GM18873 (cell line): ENCODE data around the gene USPL1.

Experiments used
- ATAC-seq: cut with Tn5 transposase; IDR thresholded peaks from one replicate; pipeline ENCODE4 v1.9.1; 2021; ENCODE audit warnings: mild to moderate bottlenecking, moderate library complexity, moderate number of reproducible peaks; ENCODE audit not compliant: unreplicated experiment, low FRiP score

USPL1 gene

DNA sequence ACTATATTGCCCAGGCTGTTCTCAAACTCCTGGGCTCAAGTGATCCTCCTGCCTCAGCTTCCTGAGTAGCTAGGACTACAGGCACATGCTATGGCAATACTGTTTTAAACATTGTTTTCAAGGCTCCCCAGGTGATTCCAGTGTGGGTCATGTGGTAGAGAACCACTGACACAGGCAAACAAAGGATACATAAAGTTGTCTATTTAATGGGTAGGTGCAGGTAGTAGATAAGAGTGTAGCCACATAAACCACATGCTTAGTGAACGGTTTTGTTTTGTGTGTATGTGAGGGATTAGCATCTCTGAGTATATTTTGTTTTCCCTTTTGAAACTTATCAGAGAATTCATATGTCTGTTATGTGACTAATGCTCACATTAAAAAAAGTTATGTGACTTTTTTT lies 36.7 kb downstream of the USPL1 start:
- no peak for ATAC-seq

DNA sequence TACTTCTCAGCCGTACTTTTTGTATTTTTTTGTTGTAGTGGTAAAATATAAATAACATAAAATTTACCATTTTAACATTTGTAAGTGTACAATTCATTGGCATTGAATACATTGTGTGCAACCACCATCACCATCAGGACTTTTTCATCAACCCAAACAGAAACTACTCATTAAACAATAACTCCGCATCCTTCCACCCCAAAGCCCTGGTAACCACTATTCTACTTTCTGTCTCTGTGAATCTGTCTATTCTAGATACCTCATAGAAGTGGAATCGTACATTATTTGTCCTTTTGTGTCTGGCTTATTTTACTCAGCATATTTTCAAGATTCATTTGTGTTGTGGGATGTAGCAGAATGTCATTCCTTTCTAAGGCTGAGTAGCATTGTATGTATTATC lies 38.5 kb downstream of the USPL1 start:
- no peak for ATAC-seq

DNA sequence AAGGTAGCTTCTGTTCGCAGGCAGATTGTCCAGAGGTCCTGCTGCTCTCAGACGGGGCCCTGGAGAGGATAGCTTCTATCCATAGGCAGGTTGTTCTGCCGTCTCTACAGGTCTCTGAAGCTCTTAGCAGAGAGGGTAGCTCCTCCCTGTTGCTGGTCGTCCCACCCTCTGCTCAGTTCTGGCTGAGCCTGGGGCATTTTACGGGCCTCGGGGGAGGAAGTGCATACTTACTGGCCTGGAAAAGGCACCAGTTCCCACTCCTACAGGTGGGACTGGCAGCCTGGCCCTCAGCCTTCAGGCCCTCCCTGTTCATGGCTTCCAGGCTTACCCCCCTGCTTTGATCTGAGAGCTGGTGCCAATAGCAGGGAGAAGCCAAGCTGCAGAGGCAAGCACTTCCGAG lies 42.3 kb downstream of the USPL1 start:
- no peak for ATAC-seq

DNA sequence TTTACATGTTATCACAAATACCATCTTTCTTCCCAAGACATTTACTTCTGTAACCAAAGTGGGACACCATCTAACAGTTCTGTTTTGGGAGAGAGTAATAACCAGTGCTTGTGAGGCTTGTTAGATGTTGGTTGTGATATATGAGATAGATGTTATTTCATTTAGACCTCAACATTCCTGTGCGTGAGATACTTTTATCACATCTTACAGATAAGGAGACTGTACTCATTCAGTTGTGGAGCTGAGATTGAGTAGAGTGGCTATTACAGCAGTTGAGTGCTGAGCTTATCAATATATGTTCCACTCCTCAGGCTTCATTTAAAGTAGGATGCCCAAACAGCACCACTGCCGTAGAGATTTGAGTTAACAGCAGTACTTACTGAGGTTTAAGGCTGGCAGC lies 43.1 kb downstream of the USPL1 start:
- no peak for ATAC-seq

GRCh38 chr13:30664689-30665275 lies 47.1 kb downstream of the USPL1 start:
- no peak for ATAC-seq

GRCh38 chr13:30665638-30666037 lies 47.9 kb downstream of the USPL1 start:
- ATAC-seq = no peak

DNA sequence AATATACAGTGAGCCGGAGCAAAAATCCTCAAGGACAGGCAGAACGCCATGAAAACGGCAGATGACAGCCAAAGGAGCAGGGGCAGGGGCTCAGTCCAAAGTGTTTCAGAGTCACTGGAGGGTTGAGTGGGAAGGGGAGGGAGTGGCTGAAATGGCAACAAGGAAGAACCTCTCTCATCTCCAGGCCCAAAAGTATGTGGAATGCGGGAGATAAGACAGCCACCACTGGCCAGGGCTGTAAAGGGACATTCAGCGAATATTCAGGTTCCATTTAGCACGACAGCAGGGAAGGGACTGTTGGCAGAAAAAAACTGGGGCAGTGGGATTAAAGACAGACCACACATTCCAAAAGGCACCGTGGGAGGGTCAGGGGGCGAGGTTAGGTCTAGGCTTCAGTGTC lies 48.4 kb downstream of the USPL1 start:
- ATAC-seq = no peak

DNA sequence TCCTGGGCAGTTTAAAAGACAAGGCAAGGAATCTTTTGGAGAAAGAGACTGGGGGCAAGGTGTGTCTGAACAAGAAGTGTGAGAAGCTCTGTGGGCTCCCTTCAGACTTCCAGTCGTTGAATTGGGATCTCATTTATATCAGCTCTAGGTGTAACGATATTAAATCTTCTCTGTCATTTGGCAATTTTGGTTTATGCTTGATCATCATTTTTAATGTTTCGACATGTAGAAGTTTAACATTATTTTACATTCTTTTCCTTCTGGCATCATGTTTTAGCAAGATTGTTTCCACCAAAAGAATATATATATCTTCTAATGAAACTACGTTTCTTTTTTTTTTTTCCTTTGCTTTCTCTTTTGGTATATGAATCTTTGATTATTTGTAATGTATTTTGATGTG lies 49.3 kb downstream of the USPL1 start:
- ATAC-seq = no peak

GRCh38 chr13:30668312-30668711 lies 50.6 kb downstream of the USPL1 start:
- ATAC-seq = no peak

GRCh38 chr13:30671271-30671815 lies 53.6 kb downstream of the USPL1 start:
- ATAC-seq = no peak

GRCh38 chr13:30673669-30674521 lies 56.2 kb downstream of the USPL1 start:
- ATAC-seq = peak; percentile 74

DNA sequence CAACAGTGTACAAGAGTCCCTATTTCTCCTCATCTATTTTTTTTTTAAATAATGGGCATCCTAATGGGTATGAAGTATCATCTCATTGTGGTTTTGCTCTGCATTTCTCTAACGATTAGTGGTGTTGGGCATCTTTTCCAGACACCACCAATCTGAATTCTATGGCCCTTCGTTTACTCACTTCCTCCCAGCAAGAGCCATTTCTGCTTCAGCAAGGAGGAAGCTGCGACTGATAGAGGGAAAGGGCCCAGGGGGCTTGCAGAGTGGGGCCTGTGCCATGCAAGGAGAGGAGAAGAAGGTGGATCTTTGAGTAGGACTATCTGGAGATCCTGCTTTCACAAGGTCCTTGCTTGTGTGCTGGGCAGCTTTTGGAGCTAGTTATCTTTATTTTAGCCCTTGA lies 58.0 kb downstream of the USPL1 start:
- no peak for ATAC-seq

- no peak for ATAC-seq
These were observed 59.0 kb downstream of the USPL1 start for GRCh38 chr13:30676672-30677071.

DNA sequence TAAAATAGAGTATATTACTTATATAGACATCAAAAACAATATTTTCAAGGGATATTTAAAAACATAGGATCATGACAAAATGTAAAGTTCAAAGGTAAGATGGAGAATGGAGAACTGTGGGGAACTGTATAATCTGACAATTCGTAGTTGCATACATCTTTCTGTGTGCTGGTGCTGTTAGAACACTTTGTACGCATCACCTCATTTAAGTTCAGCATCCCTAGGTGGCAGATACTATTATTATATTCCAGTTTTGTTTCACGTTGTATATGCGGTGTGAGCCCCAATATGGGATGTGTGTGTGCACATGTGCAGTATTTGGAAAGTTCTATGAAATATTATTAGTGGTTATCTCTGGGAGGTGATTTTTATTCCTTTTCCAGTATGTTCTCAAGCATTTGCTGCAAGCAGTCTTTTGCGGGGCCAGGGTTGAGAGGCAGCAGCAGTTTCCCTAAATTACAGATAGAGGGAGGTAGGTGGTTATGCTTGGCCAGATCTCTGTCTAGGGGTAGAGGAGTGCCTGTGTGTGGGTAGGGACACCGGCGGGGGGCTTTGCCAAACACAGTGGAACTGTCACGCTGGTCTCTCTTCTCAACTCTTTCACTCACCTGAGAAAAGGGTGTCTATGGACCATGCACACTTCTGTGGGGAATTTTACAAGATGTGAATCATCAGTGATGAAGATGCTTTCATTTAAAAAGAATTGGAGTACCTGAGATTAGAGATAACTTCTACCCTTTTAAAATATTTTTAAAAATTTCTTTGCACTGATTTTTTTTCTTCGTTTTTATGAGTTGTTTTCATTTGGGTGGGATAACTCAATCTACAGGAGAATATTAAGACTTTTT lies 62.0 kb downstream of the USPL1 start:
- ATAC-seq = no peak

GRCh38 chr13:30681843-30682242 lies 64.1 kb downstream of the USPL1 start:
- ATAC-seq = no peak

GRCh38 chr13:30685320-30685859 lies 67.7 kb downstream of the USPL1 start:
- ATAC-seq = no peak

- no peak for ATAC-seq
These were observed 68.3 kb downstream of the USPL1 start for GRCh38 chr13:30685987-30686386.

DNA sequence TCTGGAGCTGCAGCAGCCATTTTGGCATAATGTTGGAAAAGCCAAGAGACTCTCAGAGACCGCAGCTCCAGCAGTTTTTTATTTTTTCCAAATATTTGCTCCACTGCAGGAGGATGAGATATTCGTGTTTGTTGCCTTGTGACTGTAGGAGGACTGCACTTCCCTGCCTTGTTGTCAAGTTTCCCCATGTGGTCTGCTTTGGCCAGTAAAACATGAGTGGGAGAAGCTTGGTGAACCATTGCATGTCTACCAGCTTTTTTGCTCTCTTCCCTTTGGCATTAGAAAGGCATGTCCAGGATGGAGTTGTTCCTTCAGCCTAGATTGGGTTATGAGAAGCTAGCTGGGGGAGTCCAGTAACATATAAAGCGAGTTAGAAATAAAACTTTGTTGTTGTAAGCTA lies 69.9 kb downstream of the USPL1 start:
- no peak for ATAC-seq

DNA sequence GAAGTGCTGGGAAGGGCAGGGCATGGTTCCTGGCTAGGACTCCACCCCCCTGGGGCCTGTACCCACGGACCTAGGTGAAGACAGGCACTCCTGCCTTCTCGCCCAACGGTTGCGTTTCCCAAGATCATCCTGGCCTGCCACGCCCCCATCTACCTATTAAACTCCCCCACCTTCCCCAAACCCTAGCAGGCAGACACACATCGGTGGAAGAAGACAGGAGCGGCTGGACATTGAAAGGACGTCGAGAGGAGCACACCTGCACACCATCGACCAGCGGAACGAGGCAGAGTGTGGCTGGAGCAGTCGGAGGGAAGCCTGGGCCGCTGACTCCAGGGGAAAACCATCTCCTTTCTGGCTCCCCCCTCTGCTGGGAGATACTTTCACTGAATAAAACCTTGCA lies 72.0 kb downstream of the USPL1 start:
- ATAC-seq = no peak

GRCh38 chr13:30690282-30691188 lies 72.8 kb downstream of the USPL1 start:
- peak; percentile 86 for ATAC-seq
